Right lobe of liver (tissue), 6 donors: ENCODE data around the gene PTPRT. TPM values are rescaled to one million over a fixed set of nuclear protein-coding genes. Genes with fewer than 3 reads are reported as not detected.
A peak's percentile ranks its signal among the peaks of the same experiment; 100 is the strongest.

Source experiments
- ATAC-seq, 4 donors: fragments of 200-7000 bp; cut with Tn5 transposase; one replicate each; pipeline ENCODE4 v1.9.1; 2020; ENCODE audit warnings: mild to moderate bottlenecking in 4 of 4, moderate library complexity in 4 of 4
- DNase-seq, 3 donors: peaks; one replicate each; pipeline ENCODE4 v3.0.0-alpha.2; 2020
- H3K27ac ChIP-seq, 3 donors: fragments of 200-600 bp; one replicate each; pipeline ENCODE4 v1.8.0; 2022
- H3K27me3 ChIP-seq, 2 donors: fragments of 200-600 bp; one replicate each; pipeline ENCODE4 v1.8.0; 2022
- H3K36me3 ChIP-seq, 4 donors: fragments of 200-600 bp; sonication (generic) in 1 of 4; one replicate each; pipeline versions ENCODE4 v1.5.1 to v1.8.0; 2017 to 2022; ENCODE audit warnings: control low read depth in 1 of 4
- H3K4me1 ChIP-seq, 4 donors: fragments of 200-600 bp; sonication (generic) in 1 of 4; one replicate each; pipeline versions ENCODE4 v1.5.1 to v1.8.0; 2017 to 2022; ENCODE audit warnings: control low read depth in 1 of 4
- H3K4me3 ChIP-seq, 3 donors: fragments of 200-600 bp; one replicate each; pipeline ENCODE4 v1.8.0; 2022
- H3K9me3 ChIP-seq, 4 donors: fragments of 200-600 bp; sonication (generic) in 1 of 4; one replicate each; pipeline versions ENCODE4 v1.5.1 to v1.8.0; 2017 to 2022; ENCODE audit warnings: control low read depth in 1 of 4
- CTCF ChIP-seq, 4 donors: fragments of 200-600 bp in 3 of 4; fragments of 450-650 bp in 1 of 4; IDR thresholded peaks; one replicate each; pipeline versions ENCODE4 v1.5.1 to v1.8.0; 2016 to 2022; ENCODE audit warnings: antibody characterized with exemption in 4 of 4, mild to moderate bottlenecking in 2 of 4
- POLR2A ChIP-seq: fragments of 450-650 bp; IDR thresholded peaks from one replicate; pipeline ENCODE4 v1.6.1; 2017; ENCODE audit warnings: antibody characterized with exemption, mild to moderate bottlenecking
- WGBS: methylation state at CpG from one replicate; pipeline ENCODE4 v1.1.6; 2018; ENCODE audit warnings: low coverage, low lambda C conversion rate; ENCODE audit not compliant: insufficient coverage; ENCODE audit errors: missing lambda C conversion rate; 5-methylcytosine and 5-hydroxymethylcytosine counted together
- intact Hi-C, 2 donors: fragments of 100-400 bp; cut with DNase I; formaldehyde crosslinking; loops; one replicate each; pipeline versions ENCODE4 v1.11.2 to v1.14.1; 2022
- total RNA-seq, 6 experiments: library from RNA; depleted of rRNA in 2 of 6; stranded (reverse); fragments of >200 nt in 2 of 6; fragmentation: NEBNext Ultra II Directional in 3 of 6; extraction: Animal tissue kit (Norgen Biotek cat#: 25700) in 3 of 6; gene quantifications; one replicate each; pipeline versions ENCODE4 v1.1.0 to v1.2.4, GENCODE V29; 2016 to 2023
- donor health status: DM: no; HTN: yes; CAD: no.
- donor health status: DM: no; HTN: no; CAD: no.
- donor health status: DM: no; HTN: no; CAD: no.
- donor health status: DM: no; HTN: yes; CAD: no.
- donor health status: DM: no; HTN: yes; CAD: no.

Gene PTPRT
- total RNA-seq, 6 experiments from 2014 or later = 0.18 to 1.0 (median 0.51) TPM

GRCh38 chr20:42589976-42590639 is 599.6 kb downstream of the PTPRT start:
- H3K4me1 ChIP-seq = no peaks in the 10 kb centered on the region
- H3K4me3 ChIP-seq = no peak overlapping the region
- no peaks in the 10 kb centered on the region for H3K36me3 ChIP-seq
- ATAC-seq (no peak), DNase-seq (no peak)
- no peaks in the 10 kb centered on the region for H3K27me3 ChIP-seq
- intact Hi-C loops = no loop called here
- H3K27ac ChIP-seq = no peak overlapping the region
- 56% methylated on average over 2 of the region's 2 CpGs for WGBS
- TF ChIP-seq CTCF (IDR thresholded peaks at IDR 0.05) (no peak), POLR2A (no peak)
- H3K9me3 ChIP-seq = no peaks in the 10 kb centered on the region

- intact Hi-C loops = no loop called here
- H3K27me3 ChIP-seq = no peaks in the 10 kb centered on the region
- no peak for DNase-seq
- no peaks in the 10 kb centered on the region for H3K36me3 ChIP-seq
- no peak overlapping the region for H3K4me3 ChIP-seq
- H3K27ac ChIP-seq = no peak overlapping the region
- H3K4me1 ChIP-seq = no peaks in the 10 kb centered on the region
- TF ChIP-seq CTCF (IDR thresholded peaks at IDR 0.05) (no peak), POLR2A (no peak)
- ATAC-seq = no peak
- no peaks in the 10 kb centered on the region for H3K9me3 ChIP-seq
- 46% methylated on average over 2 of the region's 2 CpGs for WGBS
Observed at GRCh38 chr20:42588847-42589246, 600.9 kb downstream of the PTPRT start.

GRCh38 chr20:42587427-42587826 is 602.3 kb downstream of the PTPRT start:
- no peak for DNase-seq
- peak in 1 of 4 donors; percentile 11 for ATAC-seq
- no peaks in the 10 kb centered on the region for H3K9me3 ChIP-seq
- 40% methylated on average over 3 of the region's 7 CpGs for WGBS
- H3K4me3 ChIP-seq = no peak overlapping the region
- TF ChIP-seq POLR2A (no peak), CTCF (IDR thresholded peaks at IDR 0.05) (no peak)
- H3K27ac ChIP-seq = no peak overlapping the region
- intact Hi-C loops = no loop called here
- H3K27me3 ChIP-seq = no peaks in the 10 kb centered on the region
- no peaks in the 10 kb centered on the region for H3K36me3 ChIP-seq
- no peaks in the 10 kb centered on the region for H3K4me1 ChIP-seq

DNA sequence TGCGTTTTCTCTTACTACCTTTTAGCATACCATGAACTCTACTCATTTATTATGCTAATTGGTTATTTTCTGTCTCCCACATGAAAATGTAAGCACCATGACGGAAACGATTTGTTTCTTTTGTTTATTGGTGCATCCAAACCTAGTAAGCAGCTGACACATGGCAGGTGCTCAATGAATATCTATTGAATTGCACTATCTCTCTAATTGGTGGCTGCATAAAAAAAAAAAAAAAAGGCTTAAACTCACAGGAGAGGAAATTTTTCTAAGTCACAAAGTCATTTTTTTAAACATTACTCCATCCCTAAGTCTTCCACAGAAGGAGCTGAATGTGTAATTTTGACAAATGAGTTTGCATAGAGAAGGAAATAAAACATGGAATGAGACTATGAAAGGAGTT is 608.4 kb downstream of the PTPRT start:
- intact Hi-C loops = no loop called here
- ATAC-seq (no peak), DNase-seq (no peak)
- Histone ChIP-seq H3K9me3 (no peaks in the 10 kb centered on the region), H3K4me3 (no peak overlapping the region), H3K27me3 (no peaks in the 10 kb centered on the region), H3K27ac (no peak overlapping the region), H3K36me3 (no peaks in the 10 kb centered on the region), H3K4me1 (no peaks in the 10 kb centered on the region)
- TF ChIP-seq CTCF (IDR thresholded peaks at IDR 0.05) (no peak), POLR2A (no peak)
- 67% methylated on average over 3 of the region's 3 CpGs for WGBS
